Upper lobe of right lung (tissue), 1 donor: ENCODE results near the gene IL18. TPM values are rescaled to one million over a fixed set of nuclear protein-coding genes. Genes with fewer than 3 reads are reported as not detected.

Experiments
- ATAC-seq: fragments of 200-7000 bp; cut with Tn5 transposase; one replicate; pipeline ENCODE4 v1.9.1; 2020; ENCODE audit warnings: mild to moderate bottlenecking, moderate library complexity
- DNase-seq: peaks from one replicate; pipeline ENCODE4 v3.0.0-alpha.2; 2020
- H3K27ac ChIP-seq: fragments of 200-600 bp; one replicate; pipeline ENCODE4 v1.8.0; 2022
- H3K27me3 ChIP-seq: fragments of 200-600 bp; one replicate; pipeline ENCODE4 v1.8.0; 2022; ENCODE audit warnings: mild to moderate bottlenecking
- H3K36me3 ChIP-seq: fragments of 200-600 bp; one replicate; pipeline ENCODE4 v1.8.0; 2022
- H3K4me1 ChIP-seq: fragments of 200-600 bp; one replicate; pipeline ENCODE4 v1.8.0; 2022
- H3K4me3 ChIP-seq: fragments of 200-600 bp; one replicate; pipeline ENCODE4 v1.8.0; 2022; ENCODE audit warnings: mild to moderate bottlenecking
- H3K9me3 ChIP-seq: fragments of 200-600 bp; one replicate; pipeline ENCODE4 v1.8.0; 2022
- CTCF ChIP-seq: fragments of 200-600 bp; IDR thresholded peaks from one replicate; pipeline ENCODE4 v1.8.0; 2022; ENCODE audit warnings: antibody characterized with exemption
- intact Hi-C: fragments of 100-400 bp; cut with DNase I; formaldehyde crosslinking; loops from one replicate; pipeline ENCODE4 v1.11.0; 2022
- long read RNA-seq: library from polyadenylated mRNA; unstranded; transcript quantifications from one replicate; pipeline ENCODE4 v2.0.0, GENCODE V29; 2021
- total RNA-seq: library from RNA; stranded (reverse); fragmentation: NEBNext Ultra II Directional; extraction: Animal tissue kit (Norgen Biotek cat#: 25700); gene quantifications from one replicate; pipeline ENCODE4 v1.2.1, GENCODE V29; 2021
- donor health status: DM: no; HTN: yes; CAD: no; lungs with severe emphysema.

IL18 gene
- total RNA-seq = 49.9 TPM
- long read RNA-seq, partial matches to known transcripts = 1 of 11 reads
- long read RNA-seq, other reads (novel, unspliced or antisense) = 6 of 11 reads

DNA sequence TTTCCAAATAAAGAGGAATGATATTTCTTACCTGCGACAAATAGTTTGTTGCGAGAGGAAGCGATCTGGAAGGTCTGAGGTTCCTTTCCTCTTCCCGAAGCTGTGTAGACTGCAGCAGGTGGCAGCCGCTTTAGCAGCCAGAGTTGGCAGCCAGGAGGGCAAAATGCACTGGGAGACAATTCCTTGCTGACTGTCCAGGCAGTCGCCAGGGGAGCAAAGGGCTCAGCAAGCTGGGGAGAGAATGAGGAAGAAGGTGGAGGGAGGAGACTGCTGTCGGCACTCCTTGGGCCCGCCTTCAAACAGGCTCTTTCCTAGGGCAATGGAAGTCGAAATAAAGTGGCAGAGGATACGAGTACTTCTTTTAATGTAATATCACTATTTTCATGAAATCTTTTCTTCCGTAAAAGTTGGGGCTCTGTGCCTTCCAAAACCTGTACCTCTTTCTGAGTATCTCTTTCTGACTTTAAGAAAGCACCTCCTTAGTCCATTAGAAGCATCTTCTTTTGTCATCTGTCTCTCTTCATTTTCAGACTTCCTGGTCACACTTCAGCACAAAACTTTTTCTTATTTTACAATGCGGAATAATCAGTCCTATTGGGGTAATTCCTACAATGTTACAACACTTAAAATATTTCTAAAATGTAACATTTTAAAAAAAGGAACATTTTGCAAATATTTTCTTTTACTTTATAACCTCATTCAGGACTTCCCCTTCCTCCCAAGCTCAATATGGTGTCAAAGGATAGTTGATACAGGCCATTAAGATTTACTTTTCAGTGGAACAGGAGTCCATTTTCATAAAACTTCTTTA lies at the start of gene IL18:
Gene IL18, minus strand, starts transcription at position 220 of the 811 bp plus-strand sequence. CDS start 9,041 bp downstream, outside the sequence.
- TF ChIP-seq CTCF = no peak
- intact Hi-C loops = no loop called here
- peak within 1 kb of the TSS; percentile 42 for H3K4me3 ChIP-seq
- H3K27ac ChIP-seq = peak within 1 kb of the TSS; percentile 74
- no peaks in the 10 kb centered on the region for H3K4me1 ChIP-seq
- ATAC-seq = peak; percentile 97
- no peaks in the 10 kb centered on the region for H3K9me3 ChIP-seq
- DNase-seq = peak; percentile 85
- no peaks in the 10 kb centered on the region for H3K36me3 ChIP-seq
- no peaks in the 10 kb centered on the region for H3K27me3 ChIP-seq

DNA sequence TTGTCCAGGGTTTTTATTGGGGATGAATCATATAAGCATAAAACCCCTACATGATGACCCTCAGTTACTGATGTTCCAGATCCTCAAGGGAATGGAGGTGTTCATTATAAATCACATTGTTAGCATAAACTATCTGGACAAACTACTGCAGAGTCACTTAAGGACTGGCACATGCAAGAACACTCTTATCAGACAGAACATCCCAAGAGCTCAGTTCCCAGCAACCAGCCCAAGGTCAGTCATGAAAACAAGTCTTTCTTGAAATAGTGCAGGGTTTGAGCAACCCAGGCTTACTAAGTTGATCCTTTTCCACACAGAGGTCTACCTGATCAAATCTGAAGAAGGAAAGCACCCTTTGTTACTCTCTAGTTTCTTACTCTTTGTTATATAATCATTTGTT lies 48.8 kb upstream of the IL18 start:
- intact Hi-C loops = no loop called here
- Histone ChIP-seq H3K9me3 (no peaks in the 10 kb centered on the region), H3K36me3 (no peaks in the 10 kb centered on the region), H3K4me3 (no peak overlapping the region), H3K27me3 (no peaks in the 10 kb centered on the region), H3K27ac (no peak overlapping the region), H3K4me1 (no peaks in the 10 kb centered on the region)
- ATAC-seq = no peak
- no peak for DNase-seq
- TF ChIP-seq CTCF = no peak

DNA sequence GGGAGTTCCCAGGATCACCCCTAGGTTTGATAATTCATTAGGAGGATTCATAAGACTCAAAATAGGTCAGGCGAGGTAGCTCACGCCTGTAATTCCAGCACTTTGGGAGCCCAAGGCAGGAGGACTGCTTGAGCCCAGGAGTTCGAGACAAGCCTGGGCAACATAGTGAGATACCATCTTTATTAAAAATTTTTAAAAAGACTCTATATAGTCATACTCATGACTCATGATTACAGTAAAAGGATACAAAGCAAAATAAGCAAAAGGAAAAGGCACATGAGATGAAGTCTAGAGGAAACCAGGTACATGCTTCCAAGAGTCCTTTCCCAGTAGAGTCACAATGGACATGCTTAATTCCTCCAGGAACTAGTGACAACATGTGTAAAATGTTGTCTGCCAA lies 48.4 kb upstream of the IL18 start:
- Histone ChIP-seq H3K27ac (no peak overlapping the region), H3K36me3 (no peaks in the 10 kb centered on the region), H3K4me3 (no peak overlapping the region), H3K9me3 (no peaks in the 10 kb centered on the region), H3K4me1 (no peaks in the 10 kb centered on the region), H3K27me3 (no peaks in the 10 kb centered on the region)
- TF ChIP-seq CTCF = no peak
- DNase-seq = no peak
- ATAC-seq = no peak
- intact Hi-C loops = no loop called here

DNA sequence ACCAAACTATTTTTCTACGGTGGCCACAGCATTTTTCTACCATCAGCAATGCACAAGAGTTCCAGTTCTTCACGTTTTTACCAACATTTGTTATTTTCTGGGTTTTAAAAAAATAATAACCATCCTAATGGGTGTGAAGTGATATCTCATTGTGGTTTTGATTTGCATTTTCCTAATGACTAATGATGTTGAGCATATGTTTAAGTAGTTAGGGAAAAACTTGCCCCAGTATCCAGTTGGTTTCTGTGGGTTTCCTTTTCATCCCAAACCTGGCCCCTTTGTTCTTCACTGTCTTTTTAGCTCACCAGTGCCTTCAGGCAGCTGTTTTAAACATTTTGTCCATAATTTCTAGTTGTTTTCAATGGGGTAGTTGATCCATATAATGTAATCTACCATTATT lies 47.6 kb upstream of the IL18 start:
- DNase-seq (no peak), ATAC-seq (no peak)
- no peaks in the 10 kb centered on the region for H3K36me3 ChIP-seq
- H3K27me3 ChIP-seq = no peaks in the 10 kb centered on the region
- no peak for TF ChIP-seq CTCF
- H3K9me3 ChIP-seq = no peaks in the 10 kb centered on the region
- no peaks in the 10 kb centered on the region for H3K4me1 ChIP-seq
- no peak overlapping the region for H3K4me3 ChIP-seq
- intact Hi-C loops = no loop called here
- no peak overlapping the region for H3K27ac ChIP-seq

DNA sequence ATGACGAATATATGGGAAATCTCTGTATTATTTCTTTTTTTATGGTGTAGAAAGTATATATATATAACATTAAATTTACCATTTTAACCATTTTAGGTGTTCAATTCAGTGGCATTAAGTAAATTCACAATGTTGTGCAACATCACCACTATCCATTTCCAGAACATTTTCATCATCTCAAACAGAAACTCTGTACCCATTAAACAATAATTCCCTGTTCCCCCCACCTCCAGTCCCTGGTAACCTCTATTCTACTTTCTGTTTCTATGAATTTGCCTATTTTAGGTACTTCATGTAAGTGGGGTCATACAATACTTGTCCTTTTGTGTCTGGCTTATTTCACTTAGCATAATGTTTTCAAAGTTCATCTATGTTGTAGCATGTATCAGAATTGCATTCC lies 47.0 kb upstream of the IL18 start:
- H3K27me3 ChIP-seq = no peaks in the 10 kb centered on the region
- TF ChIP-seq CTCF = no peak
- intact Hi-C loops = no loop called here
- no peaks in the 10 kb centered on the region for H3K36me3 ChIP-seq
- ATAC-seq (no peak), DNase-seq (no peak)
- H3K4me1 ChIP-seq = no peaks in the 10 kb centered on the region
- no peak overlapping the region for H3K4me3 ChIP-seq
- H3K9me3 ChIP-seq = no peaks in the 10 kb centered on the region
- no peak overlapping the region for H3K27ac ChIP-seq
